ENCODE measurements around the gene APMAP. TPM values are rescaled to one million over a fixed set of nuclear protein-coding genes. Genes with fewer than 3 reads are reported as not detected.
A peak's percentile ranks its signal among the peaks of the same experiment; 100 is the strongest.

Gene APMAP, protein sequence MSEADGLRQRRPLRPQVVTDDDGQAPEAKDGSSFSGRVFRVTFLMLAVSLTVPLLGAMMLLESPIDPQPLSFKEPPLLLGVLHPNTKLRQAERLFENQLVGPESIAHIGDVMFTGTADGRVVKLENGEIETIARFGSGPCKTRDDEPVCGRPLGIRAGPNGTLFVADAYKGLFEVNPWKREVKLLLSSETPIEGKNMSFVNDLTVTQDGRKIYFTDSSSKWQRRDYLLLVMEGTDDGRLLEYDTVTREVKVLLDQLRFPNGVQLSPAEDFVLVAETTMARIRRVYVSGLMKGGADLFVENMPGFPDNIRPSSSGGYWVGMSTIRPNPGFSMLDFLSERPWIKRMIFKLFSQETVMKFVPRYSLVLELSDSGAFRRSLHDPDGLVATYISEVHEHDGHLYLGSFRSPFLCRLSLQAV
- 180 TPM for total RNA-seq

DNA sequence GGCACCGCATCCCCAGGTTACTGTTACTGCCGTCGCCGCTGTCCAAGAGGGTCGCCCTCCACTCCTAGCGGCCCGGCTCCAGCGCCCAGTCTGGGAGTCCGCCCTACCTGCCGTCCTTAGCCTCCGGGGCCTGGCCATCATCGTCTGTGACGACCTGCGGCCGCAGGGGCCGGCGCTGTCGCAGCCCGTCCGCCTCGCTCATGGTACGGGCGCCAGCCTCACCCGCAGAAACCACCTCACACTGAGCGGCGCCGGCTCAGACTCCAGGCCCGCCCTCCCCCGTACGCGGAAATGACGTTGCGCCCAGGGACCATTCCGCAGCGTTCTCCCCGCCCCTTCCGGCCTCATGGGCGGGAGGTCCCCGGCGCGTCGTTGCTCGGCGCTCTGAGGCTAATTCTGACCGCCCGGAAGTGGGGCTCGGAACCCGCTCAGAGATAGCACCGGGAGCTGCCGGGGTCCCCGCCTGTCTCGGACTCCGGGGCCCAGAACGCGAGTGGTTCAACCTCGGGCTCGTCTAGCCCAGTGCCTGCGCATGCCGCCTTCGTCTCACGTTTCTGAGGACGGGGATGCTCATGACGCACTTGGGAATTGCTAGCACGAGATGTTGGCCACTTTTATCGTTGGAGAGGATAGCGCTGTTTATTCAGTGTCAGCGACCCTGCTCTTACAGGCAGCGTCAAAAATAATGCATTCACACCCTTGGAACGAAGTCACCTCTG is at the start of gene APMAP:
APMAP (minus strand) TSS at position 265 of the 719 bp plus-strand sequence; CDS start at position 202, 63 bp downstream.
- peak; percentile 95 for DNase-seq (ENCODE audit: low spot score)
- peak; percentile 81 for ATAC-seq

DNA sequence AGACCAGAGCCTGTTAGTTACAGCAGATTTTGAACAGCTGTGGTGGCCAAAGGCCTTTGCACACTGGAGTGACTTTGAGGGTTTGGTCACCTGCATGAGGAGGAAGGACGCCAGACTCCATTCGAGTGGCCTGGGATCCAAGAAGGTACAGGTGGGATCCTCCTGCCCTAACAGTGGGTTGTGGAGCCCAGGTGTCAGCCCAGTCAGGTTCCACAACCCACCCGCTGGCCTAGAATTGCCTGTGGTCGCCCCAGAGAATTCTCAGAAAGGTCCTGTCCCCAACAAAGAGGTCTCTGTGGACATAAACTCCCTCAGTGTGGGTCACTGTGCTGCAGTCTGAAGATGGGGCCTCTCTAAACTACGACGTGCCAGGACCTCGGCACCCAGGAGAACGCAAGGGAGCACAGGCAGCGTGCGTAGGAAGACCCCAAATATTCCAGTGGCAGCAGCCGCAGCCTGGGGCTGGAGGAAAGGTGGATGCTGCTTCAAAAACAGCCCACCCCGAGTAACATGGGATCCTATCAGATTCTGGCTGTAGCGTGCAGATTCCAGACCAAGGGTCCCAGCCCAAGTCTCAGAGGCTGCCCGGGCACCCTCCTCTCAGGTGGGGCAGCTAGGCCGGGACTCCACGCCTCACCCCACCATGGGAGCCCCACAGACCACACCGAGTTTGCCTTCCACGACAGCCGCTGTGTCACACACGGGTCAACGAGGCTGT is 49.4 kb upstream of the APMAP start:
- DNase-seq (ENCODE audit: low spot score) (no peak), ATAC-seq (no peak)

DNA sequence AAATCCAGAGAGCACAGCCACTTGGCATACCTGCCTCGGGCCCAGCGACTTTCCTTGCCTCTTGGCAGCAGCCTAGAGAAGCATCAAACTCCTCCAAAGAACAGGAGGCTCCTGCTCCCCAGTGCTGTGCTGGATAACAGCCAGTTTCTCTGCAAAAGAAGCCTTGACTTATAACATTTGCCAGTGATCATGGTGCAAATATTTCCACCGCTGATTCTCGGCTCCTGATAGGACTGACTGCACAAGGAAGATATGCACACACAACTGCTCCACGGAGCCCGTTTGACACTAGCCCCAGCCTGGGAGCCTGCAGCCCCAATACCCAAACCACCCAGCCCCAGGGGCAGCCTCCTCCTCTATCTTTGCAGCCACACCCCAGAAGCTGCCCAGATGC is 47.9 kb upstream of the APMAP start:
- DNase-seq (ENCODE audit: low spot score) (no peak), ATAC-seq (peak; percentile 1)

DNA sequence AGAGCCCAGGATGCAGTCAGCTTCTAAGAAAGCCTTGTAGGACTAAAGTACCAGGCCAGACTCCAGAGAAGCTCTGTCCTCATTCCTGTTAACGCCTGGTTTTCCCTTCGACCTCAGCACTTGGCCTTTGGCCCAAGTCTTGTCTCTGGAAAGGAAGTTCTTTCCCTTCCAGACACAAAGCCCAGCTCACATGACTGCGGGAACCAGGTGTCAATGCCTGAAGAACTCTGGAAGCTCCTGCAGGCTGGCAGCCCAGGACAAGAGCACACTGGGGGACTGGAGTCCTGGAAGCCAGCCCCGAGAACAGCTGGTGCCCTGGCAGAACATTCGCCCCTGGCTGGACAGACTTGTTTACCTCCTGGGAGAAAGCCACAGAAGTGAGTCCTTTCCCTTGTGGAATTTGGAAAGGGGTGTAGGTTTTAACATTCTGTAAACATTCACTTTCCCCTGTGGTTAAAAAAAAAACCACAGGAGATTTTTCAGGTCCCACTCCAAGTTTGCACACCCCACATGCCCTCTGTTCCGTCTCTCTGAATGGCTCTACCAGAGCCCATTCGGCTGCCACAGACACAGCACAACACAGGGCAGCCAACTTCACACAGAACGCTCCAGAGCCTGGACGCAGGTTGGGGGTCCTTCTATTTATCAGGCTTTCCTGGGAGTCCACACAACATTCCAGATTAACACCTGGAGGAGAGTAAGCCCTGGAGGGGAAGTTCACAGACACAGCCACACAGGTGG is 47.3 kb upstream of the APMAP start:
- DNase-seq (ENCODE audit: low spot score): peak; percentile 95
- ATAC-seq: peak; percentile 77

DNA sequence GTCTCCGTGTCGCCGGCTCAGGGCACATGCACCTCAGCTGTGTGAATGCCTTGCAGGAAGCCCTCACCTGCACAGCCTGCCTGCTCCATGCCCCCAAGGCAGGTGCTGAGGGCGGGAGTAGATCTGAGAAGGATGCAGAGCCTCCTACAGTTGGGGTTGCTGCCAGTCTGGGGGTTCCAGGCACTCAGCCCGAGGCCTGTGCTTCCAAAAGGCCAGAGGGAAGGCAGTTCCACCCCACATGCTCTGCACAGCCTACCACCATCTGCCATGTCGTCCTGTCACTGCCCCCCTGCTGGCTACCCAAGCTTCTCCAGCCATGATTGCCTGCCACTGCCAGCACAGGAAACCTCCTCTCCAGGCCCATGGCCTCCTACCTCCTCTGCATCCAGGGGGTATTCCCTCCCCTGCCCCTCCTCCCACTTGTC is 46.1 kb upstream of the APMAP start:
- ATAC-seq (no peak), DNase-seq (ENCODE audit: low spot score) (no peak)

DNA sequence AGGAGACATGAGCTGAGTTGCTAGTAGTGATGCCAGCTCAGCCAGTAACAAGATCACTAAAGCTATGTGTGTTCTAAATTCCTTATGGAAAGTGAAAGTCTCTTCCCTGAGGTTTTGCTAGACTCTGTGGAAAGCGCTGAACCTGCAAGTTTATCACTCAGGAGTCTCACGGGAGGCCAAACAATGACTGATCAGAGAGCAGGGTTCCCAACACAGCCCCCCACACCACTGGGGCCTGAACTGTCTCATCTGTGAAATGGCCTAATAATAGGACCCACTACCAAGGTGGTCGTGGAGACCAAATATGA is 45.5 kb upstream of the APMAP start:
- no peak for DNase-seq (ENCODE audit: low spot score)

DNA sequence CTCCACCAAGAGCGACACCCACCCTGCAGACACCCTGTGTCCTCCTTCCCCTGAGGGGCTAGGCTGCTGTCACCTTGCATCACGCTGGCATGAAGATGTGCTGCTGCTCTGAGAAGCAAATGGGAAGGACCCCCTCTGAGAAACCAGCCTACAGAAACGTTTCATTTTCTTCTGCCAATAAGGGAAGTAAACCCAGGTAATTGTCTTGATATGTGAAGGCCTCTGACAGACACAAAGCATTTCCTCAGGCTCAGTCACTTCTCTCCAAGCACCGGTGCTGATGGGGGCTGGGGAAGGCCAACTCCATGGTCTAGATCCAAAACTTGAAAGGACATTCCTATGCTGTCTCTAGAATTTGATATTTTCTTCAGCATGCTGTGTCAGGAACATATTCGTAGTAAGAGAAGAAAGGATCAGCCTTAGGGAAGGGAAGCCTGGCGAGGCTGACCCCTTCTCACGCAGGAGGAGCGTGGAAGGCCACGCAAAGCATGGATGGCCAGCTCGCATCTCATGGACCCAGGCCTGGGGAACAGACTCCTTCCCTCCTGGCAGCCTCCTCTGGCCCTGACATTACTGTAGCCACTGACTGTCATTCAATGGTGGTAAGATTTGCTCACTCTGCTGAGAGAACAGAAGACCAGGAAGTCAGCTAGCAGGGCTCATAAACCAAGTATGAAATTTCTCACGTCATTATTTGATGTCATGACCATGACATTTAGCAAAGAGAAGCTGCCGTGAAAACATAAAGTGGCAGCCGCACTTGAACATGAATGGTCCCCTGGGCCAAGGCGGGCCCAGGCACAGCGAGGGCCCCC is 44.9 kb upstream of the APMAP start:
- no peak for ATAC-seq
- no peak for DNase-seq (ENCODE audit: low spot score)

More for the DNA sequence above, 45.5 kb upstream of the APMAP start:
- no peak for ATAC-seq

DNA sequence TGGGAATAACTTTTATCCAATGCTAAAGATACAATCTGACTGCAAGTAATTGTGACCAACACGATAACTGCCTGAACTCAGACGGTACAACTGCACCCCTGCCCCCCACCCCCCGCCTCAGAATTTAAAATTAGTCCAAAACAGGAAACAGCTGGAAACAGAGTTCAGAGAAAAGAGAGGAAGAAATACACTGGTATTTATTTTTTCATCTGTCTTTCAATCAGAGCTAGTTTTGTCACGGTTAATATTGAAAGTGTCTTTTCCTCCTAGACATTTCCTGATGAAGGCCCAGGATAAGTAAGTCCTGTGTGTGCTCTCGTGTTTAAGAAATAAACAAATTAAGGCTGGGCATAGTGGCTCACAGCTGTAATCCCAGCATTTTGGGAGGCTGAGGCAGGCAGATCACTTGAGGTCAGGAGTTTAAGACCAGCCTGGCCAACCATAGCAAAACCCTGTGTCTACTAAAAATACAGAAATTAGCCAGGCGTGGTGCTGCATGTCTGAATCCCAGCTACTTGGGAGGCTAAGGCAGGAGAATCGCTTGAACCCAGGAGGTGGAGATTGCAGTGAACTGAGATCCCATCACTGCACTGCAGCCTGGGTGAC is 43.9 kb upstream of the APMAP start:
- DNase-seq (ENCODE audit: low spot score): no peak
- no peak for ATAC-seq

DNA sequence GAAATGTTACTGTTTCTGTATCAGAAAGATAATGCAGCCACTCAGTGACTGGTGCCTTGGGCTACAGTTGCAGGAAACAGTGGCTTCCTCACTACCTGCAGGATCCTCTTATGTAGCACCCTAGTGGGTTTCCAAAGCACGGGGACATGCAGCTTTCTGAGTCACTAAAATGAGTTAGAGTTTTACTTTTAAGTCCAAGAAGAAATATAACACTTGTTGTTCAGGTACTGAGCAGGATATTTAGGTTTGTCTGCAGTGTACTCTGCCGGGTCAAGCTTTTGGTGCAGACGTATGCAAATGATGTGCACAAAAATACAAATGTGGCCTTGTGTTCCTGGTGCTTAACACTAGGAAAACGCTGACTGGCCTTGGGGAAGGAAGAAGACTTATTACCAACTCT is 43.4 kb upstream of the APMAP start:
- DNase-seq (ENCODE audit: low spot score): no peak
- no peak for ATAC-seq

DNA sequence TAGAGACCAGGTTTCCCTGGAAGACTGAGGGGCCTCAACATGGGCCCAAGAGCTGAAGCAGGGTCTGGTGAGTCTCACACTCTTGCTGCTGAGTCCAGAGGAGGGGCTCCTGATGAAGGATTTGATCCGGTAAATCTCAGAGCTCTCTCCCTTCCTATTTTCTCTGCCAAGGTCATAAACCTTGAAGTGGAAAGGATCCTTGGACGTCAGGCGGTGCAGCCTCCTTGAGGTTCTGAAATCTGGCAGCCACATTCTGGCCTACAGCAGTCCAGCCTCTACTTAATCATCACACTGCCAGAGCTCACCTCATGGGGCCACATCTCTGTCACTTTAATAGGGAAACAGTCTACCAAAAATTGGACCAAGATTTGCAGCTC is 41.4 kb upstream of the APMAP start:
- no peak for ATAC-seq
- DNase-seq (ENCODE audit: low spot score): no peak

DNA sequence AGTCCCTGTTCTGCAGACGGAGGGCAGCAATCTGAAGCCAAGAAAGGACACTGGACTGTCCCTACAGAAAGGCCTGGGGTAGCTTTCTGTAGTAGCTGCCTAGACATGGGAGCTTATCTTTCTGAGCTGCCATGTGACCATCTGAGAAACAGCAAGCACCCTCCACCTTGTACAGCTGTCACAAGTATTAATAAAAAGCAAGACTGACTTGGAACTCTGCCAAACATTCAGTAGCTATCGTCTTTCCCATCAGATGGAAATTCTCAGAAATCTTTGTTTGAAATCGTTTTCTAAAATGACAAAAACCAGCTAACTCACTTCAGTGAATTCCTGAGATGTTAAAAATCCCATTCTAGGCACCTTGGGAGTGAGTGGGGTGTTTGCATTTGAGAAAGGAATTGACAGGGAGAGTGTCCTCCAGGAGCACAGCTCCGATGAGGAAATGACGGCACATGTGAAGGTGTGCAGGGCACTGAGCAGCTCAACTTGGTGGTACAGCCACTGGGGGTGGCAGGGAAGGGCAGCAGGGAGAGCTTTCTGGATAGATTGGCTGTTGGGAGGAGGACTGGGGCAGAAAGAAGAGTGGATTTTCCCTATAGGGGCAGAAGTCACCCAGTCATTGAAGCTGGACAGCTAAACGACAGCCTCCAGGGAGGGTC is 40.8 kb upstream of the APMAP start:
- ATAC-seq (no peak), DNase-seq (ENCODE audit: low spot score) (no peak)

DNA sequence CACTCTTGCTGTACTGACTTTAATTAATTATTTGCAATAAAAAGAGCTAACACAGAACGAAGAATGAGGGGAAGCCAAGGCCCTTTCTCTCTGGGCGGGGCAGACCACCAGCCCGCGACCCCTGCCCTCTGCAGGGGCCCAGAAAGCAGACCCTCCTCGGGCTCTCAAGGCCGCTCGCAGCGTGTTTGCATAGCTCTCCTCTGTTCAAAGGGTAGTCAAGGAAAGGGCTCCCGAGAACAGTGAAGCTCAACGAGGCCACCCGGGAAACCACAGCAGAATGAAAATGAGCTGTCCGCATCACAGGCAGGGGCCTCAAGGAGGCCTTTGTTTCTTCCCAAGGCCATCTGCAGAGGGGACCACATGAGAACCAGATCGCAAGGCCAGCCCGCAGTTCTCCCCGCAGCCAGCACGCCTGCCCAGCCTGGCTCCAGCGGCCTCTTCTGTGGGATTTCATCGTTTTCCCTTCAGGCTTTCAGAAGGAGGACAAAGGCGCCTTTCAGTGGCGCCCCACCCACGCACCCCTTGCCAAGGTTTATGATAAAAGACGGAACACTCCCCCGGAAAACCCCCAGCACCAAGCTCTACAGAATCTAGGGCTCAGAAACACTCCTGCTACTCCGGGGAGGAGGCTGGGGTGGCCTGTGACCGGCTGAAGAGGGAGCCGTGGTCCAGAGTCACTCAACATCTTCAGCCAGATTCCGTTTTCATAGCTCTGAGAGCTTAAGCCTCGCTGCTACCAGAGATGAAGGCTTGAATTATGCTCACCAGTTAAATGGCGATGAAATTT is 40.1 kb upstream of the APMAP start:
- DNase-seq (ENCODE audit: low spot score): no peak
- no peak for ATAC-seq

DNA sequence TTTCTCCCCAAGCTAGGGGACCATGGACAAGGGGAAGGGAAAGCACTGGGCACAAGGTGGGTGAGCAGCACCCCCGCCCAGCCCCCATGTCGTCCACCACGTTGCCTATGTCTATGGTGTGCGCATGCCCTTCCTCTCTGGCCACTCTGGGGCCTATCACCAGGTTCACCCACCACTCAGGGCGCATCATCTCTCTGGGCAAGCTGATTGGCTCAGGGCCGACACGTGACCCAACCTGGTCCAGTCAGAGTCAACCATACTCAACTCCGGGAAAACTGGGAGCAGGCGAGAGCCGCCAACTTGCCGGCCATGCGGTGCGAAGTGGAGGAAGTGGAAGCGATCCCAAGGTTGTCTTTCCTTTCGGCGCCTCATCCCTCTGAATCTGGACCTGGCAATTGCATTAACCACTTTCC is 39.5 kb upstream of the APMAP start:
- ATAC-seq: no peak
- no peak for DNase-seq (ENCODE audit: low spot score)

DNA sequence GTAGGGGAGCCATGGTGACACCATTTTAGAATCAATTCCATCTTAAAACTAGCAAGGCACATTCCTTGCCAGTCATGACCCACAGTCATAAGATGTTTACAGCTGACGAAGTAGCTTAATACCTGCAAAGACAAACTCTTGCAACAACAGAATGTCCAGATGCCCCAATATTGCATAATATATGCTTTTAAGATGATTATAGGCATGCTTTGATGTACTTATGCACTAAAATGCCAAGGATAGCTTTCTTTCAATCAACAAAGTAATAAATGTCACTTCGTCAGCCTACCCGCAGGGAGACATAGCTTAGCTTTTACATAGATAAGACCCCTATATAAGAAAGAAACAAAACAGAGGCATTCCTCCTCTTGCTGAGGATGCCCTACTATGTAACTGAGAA is 38.7 kb upstream of the APMAP start:
- ATAC-seq: no peak
- no peak for DNase-seq (ENCODE audit: low spot score)

DNA sequence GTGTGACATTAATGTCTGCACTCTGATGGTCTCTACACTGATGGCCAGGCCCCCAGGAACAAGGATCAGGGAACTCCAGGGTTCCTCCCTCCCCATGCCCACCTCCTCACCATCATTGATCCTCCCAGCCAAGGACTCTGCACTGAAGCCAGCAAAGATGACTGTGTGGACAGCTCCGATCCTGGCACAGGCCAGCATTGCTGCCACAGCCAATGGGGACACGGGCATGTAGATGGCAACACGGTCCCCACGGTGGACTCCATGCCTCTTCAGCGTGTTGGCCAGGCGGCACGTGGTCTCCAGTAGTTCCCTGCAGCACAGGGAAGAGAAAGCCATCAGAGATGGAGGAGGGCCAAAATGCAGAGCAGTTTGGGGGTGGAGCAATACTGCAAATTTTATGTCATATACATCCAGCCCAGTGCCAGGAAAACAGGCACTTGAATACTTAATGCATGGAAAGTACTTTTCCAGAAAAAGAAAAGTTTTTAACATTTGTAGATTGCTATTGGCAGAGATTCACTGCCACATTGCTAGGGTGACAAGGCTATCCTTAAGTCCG is 38.2 kb upstream of the APMAP start:
- no peak for DNase-seq (ENCODE audit: low spot score)
- ATAC-seq: no peak

DNA sequence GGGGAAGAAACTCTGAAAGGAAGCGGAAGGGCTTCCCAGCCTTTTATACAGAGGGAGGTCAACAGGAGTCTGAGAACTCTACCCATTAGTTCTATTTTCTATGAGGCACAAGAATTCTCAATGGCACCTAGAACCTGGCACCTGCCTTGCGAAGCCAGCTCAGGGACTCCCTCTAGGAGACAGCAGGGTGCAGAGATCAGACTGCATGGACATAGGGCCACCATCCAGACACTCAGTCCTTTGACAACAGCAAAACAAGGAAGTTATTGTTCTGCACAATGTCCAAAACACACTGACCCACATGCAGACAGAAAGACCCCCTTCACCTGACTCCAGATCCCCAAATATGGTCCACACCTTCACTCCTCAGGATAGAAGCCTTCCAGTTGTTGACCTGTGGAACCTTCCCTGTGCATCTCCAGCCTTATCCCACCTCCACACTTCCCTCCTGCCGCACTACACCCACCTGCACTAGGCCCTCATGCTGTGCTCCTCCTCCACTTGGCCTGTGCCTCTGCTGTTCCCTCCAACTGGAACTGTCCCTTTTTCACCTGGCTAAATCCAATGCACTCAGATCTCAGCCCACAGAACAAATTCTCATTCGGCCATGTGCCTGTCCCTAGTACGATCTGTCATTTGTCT is 37.6 kb upstream of the APMAP start:
- ATAC-seq (no peak), DNase-seq (ENCODE audit: low spot score) (no peak)

DNA sequence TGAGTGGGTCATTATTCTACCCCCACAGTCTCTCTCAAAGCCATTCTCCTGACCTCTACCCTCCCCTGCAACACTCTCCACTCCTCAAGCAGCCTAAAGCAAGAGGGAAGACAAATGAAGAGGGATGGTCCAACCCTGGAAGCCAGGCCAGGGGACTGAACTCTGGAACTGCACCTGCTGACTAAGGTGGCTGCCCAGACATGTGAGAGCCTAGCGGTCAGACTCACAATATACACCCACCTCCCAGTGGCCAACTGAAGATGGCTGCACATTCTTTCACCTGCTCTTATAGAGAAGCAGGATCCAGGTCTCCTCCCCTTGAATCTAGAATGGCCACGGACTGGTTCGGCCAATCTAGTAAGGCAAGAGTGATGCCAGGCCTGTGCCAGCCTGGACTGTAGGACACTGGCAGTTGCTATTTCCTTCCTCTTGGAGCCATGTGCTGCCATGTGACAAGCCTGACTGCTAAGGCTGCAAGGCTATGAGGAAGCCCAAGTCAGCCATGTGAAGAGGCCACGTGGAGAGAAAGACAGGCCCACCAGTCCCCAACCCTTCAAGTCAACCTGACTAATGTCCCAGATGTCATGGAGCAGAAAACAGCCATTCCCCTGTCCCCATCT is 33.5 kb upstream of the APMAP start:
- ATAC-seq (no peak), DNase-seq (ENCODE audit: low spot score) (peak; percentile 23)
